GM12865 (cell line): Measurements from ENCODE around the gene DCAF10.

Experiments
- DNase-seq: peaks from one replicate; pipeline ENCODE4 v3.0.0; 2010; ENCODE audit warnings: low read depth
- H3K4me3 ChIP-seq: 2 replicates; pipeline ENCODE4 v1.5.1; 2011; ENCODE audit warnings: mild to moderate bottlenecking, low read depth, low read length, control low read depth
- CTCF ChIP-seq: IDR thresholded peaks from 2 replicates; pipeline ENCODE4 v1.5.1; 2011; ENCODE audit warnings: low read length, control low read depth, low read depth, inconsistent platforms; ENCODE audit not compliant: insufficient read depth; ENCODE audit errors: missing control alignments

DCAF10 gene

GRCh38 chr9:37915911-37916470 lies 115.4 kb downstream of the DCAF10 start:
- DNase-seq = no peak
- TF ChIP-seq CTCF = no peak
- H3K4me3 ChIP-seq = no peak overlapping the region

GRCh38 chr9:37916471-37917312 lies 116.1 kb downstream of the DCAF10 start:
- no peak for TF ChIP-seq CTCF
- no peak overlapping the region for H3K4me3 ChIP-seq
- DNase-seq = no peak
